Bronchial epithelial cell (primary cell): ENCODE data around the gene TWIST1. TPM values are rescaled to one million over a fixed set of nuclear protein-coding genes. Genes with fewer than 3 reads are reported as not detected.

Experiments
- DNase-seq: peaks from one replicate; pipeline ENCODE4 v3.0.0-alpha.2; 2010; ENCODE audit warnings: low read depth
- FAIRE-seq: peaks from 2 replicates; lab custom pipeline; 2011; peaks lifted over from hg19 to GRCh38; lab: Jason Lieb, UNC
- H3K27me3 ChIP-seq: 2 replicates; pipeline ENCODE4 v1.5.1; 2011; ENCODE audit warnings: low read length; ENCODE audit not compliant: control insufficient read depth, insufficient read depth
- H3K36me3 ChIP-seq: 2 replicates; pipeline ENCODE4 v1.5.1; 2011; ENCODE audit warnings: low read length; ENCODE audit not compliant: control insufficient read depth, insufficient read depth
- H3K4me3 ChIP-seq: 2 replicates; pipeline ENCODE4 v1.5.1; 2011; ENCODE audit warnings: mild to moderate bottlenecking, low read depth, low read length, control low read depth
- total RNA-seq: library from RNA; depleted of rRNA; stranded (reverse); fragments of >200 nt; gene quantifications from 2 replicates; pipeline ENCODE4 v1.2.1, GENCODE V29; 2014
- TF ChIP-seq, protein P1 (sequence below): IDR thresholded peaks from 2 replicates; pipeline ENCODE4 v1.5.1; 2011; ENCODE audit warnings: mild to moderate bottlenecking, moderate library complexity, low read length, control low read depth, inconsistent platforms; ENCODE audit not compliant: insufficient read depth, severe bottlenecking

Gene TWIST1
- total RNA-seq, 1 donor from 2014 or later = 23.7 TPM

DNA sequence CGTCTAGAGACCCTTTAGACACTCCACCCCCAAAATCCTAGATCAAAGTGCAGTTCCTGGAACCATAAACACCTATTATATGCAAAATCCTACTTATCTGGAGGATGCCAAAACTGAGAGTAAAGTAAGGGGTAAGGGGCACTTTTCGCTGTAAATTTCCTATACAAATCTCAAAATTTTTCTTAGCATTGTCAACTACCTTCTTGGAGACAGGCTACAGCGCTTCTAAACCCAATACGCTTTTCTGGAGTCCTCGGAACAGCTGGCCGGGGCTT, 10.4 kb downstream of the TWIST1 start:
- Histone ChIP-seq H3K4me3 (no peak overlapping the region), H3K36me3 (no peaks in the 10 kb centered on the region), H3K27me3 (peaks cover 68% of the 10 kb centered on the region)
- no peak for DNase-seq
- FAIRE-seq = no peak
- TF ChIP-seq, protein P1, sequence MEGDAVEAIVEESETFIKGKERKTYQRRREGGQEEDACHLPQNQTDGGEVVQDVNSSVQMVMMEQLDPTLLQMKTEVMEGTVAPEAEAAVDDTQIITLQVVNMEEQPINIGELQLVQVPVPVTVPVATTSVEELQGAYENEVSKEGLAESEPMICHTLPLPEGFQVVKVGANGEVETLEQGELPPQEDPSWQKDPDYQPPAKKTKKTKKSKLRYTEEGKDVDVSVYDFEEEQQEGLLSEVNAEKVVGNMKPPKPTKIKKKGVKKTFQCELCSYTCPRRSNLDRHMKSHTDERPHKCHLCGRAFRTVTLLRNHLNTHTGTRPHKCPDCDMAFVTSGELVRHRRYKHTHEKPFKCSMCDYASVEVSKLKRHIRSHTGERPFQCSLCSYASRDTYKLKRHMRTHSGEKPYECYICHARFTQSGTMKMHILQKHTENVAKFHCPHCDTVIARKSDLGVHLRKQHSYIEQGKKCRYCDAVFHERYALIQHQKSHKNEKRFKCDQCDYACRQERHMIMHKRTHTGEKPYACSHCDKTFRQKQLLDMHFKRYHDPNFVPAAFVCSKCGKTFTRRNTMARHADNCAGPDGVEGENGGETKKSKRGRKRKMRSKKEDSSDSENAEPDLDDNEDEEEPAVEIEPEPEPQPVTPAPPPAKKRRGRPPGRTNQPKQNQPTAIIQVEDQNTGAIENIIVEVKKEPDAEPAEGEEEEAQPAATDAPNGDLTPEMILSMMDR = no peak

DNA sequence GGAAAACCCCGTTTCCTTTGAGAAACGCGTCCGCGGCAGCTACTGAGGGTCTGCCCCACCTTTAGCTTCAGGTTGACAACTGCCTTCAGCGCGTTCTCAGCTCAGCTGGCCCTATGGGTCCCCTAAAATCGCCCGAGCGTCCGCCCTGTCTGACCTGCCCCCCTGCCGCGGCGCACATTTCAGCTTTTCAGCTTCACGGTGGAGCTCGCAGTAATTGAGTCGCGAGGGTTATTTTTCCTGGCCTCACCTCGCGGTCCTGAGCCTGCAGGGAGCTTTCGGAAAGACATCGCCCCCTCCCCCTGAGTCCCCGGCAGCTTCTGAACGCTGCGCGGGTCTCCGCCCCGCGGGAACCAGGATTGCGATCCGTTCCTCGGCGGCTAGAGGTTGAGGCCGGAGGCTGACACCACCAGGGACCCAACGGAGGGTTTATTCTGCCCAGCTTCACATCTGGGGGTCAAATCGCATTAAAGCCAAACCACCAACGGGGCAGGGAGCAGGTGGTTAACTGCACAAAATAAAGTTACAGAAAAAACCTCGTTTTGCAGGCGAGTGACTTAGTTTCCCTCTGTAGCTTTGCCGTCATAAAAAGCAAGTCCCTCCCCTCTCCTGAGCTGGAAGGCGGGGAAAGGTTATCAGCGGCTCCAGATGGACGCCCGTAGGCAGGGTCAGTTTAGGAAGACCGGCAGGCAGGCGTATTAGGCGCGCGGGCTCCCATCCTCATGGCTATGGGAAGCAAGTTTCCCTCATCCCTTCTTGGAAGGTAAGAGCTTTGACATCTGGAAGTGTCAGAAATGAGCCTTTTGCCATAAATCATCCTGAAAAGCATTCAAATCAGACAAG, 11.0 kb downstream of the TWIST1 start:
- Histone ChIP-seq H3K27me3 (peaks cover 63% of the 10 kb centered on the region), H3K36me3 (no peaks in the 10 kb centered on the region), H3K4me3 (no peak overlapping the region)
- DNase-seq = no peak
- TF ChIP-seq, protein P1 = no peak
- FAIRE-seq = no peak

DNA sequence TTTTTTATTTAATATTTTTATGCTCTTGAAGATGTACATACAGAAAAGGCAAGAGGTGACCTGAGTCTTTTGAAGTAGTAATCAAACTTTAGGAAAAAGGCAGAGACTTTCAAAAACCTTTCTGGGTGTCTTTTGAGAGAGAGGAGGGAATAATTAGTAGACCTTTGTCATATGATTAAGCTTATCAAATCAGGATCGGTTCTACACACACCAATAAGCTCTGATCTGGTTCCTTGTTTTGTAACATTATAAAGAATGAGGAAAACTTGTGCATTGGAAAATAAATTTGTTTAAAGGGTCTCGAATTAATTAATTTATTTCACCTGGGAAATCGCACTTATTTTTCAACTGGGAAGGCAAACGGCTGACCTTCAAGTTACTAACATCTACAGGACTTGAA, 11.9 kb downstream of the TWIST1 start:
- Histone ChIP-seq H3K27me3 (peaks cover 60% of the 10 kb centered on the region), H3K4me3 (no peak overlapping the region)
- DNase-seq = no peak

DNA sequence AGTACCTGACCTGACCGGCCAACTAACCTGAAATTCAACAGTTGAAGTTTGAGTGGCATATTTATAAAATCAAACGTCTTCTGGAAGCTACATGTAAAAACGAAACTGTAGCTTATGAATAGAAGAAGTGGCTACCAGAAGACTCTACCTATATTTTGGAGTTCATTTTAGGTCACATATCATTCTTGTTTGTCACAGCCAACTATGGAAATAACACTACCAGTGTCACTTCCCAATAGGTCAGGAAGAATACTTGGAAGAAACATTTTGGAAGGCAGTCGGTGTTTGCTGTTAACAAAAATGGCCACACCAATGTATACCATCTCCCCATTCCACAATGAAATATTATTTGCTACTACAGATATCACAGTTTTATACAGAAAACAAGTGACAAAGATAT, 12.6 kb downstream of the TWIST1 start:
- FAIRE-seq = no peak
- TF ChIP-seq, protein P1 = no peak
- no peak for DNase-seq
- Histone ChIP-seq H3K27me3 (peaks cover 53% of the 10 kb centered on the region), H3K36me3 (no peaks in the 10 kb centered on the region), H3K4me3 (no peak overlapping the region)

More for the DNA sequence above, 11.9 kb downstream of the TWIST1 start:
- TF ChIP-seq, protein P1 = no peak
- no peak for FAIRE-seq
- no peaks in the 10 kb centered on the region for H3K36me3 ChIP-seq

DNA sequence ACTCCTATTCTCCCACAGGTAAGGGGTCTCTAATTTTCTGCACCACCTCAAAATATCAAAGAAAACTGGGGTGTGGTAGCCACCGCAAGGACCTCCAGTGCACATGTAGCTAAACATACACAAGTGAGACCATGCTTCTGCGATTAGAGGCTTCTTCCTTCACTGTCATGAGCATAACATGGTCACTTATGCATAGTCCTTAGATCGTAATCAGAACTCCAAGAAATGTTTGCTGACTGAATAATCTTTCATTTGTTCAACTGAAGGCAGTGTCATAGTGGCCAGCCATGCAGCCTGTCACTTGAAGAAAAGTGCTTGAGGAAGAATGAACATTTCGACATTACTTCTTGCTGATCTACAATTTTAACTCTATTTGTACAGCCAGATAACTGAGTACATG, 14.6 kb downstream of the TWIST1 start:
- TF ChIP-seq, protein P1 = no peak
- no peak overlapping the region for H3K4me3 ChIP-seq
- DNase-seq = no peak
- H3K27me3 ChIP-seq = peaks cover 36% of the 10 kb centered on the region
- FAIRE-seq = no peak
- no peaks in the 10 kb centered on the region for H3K36me3 ChIP-seq

DNA sequence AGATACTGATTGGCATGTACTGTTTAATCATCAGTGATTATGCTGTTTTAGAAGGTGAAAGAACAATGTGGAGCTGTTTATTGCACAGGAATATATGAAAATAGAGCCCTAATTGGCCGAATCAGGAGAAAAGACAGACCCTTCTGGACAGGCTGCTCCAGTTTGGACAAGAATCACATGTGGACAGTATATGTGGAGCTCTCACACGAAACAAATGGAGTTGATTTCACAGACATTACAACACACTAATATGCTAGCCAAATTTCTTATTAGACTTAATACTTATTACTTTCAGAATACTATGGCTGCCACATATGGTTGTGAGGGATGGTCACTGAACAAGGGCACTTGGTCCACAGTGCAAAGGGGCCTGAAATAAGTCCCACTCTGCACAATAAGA, 15.5 kb downstream of the TWIST1 start:
- no peaks in the 10 kb centered on the region for H3K36me3 ChIP-seq
- no peak for FAIRE-seq
- H3K4me3 ChIP-seq = no peak overlapping the region
- TF ChIP-seq, protein P1 = no peak
- DNase-seq = no peak
- H3K27me3 ChIP-seq = peaks cover 27% of the 10 kb centered on the region
